Sigmoid colon (tissue), 7 donors: ENCODE measurements around the gene CDH13. TPM values are rescaled to one million over a fixed set of nuclear protein-coding genes. Genes with fewer than 3 reads are reported as not detected.

Experiments used
- DNase-seq: peaks from one replicate; pipeline ENCODE4 v3.0.0-alpha.2; 2019
- H3K27ac ChIP-seq, 4 donors: fragments of 200-600 bp; sonication (generic); one replicate each; pipeline ENCODE4 v1.5.1; 2016 to 2019; ENCODE audit warnings: mild to moderate bottlenecking in 1 of 4
- H3K27me3 ChIP-seq, 3 donors: fragments of 200-600 bp; sonication (generic); one replicate each; pipeline ENCODE4 v1.5.1; 2019; ENCODE audit warnings: mild to moderate bottlenecking in 1 of 3
- H3K36me3 ChIP-seq, 4 donors: fragments of 200-600 bp; sonication (generic); one replicate each; pipeline ENCODE4 v1.5.1; 2016 to 2019
- H3K4me1 ChIP-seq, 4 donors: fragments of 200-600 bp; sonication (generic); one replicate each; pipeline ENCODE4 v1.5.1; 2017 to 2019
- H3K4me3 ChIP-seq, 4 donors: fragments of 200-600 bp; sonication (generic); one replicate each; pipeline ENCODE4 v1.5.1; 2017 to 2019; ENCODE audit warnings: mild to moderate bottlenecking in 2 of 4, moderate library complexity in 1 of 4
- H3K9me3 ChIP-seq, 4 donors: fragments of 200-600 bp in 3 of 4; sonication (generic) in 3 of 4; one replicate each; pipeline versions ENCODE4 v1.5.1 to v1.6.1; 2013 to 2019
- CTCF ChIP-seq, 4 experiments: fragments of 450-650 bp in 3 of 4; fragments of 200-600 bp in 1 of 4; IDR thresholded peaks; one replicate each; pipeline ENCODE4 v1.5.1; 2016 to 2019; ENCODE audit warnings: antibody characterized with exemption in 4 of 4, mild to moderate bottlenecking in 3 of 4, moderate library complexity in 2 of 4
- EP300 ChIP-seq, 4 donors: sonication (generic); formaldehyde crosslinking; IDR thresholded peaks; one replicate each; pipeline ENCODE4 v1.6.1; 2017; ENCODE audit warnings: antibody characterized with exemption in 4 of 4
- POLR2A ChIP-seq, 2 donors: fragments of 450-650 bp; IDR thresholded peaks; one replicate each; pipeline ENCODE4 v1.6.1; 2016; ENCODE audit warnings: antibody characterized with exemption in 2 of 2, mild to moderate bottlenecking in 2 of 2, moderate library complexity in 2 of 2
- POLR2AphosphoS5 ChIP-seq, 4 donors: sonication (generic); formaldehyde crosslinking; IDR thresholded peaks; one replicate each; pipeline ENCODE4 v1.6.1; 2017; ENCODE audit warnings: antibody characterized with exemption in 4 of 4
- WGBS, 2 donors: extraction: QIAGEN DNeasy Blood & Tissue Kit; methylation state at CpG; one replicate each; pipeline ENCODE4 v1.1.7; 2013; 5-methylcytosine and 5-hydroxymethylcytosine counted together
- intact Hi-C: fragments of 100-400 bp; cut with DNase I; formaldehyde crosslinking; loops from one replicate; pipeline ENCODE4 v1.15.1; 2023
- polyA plus RNA-seq, 3 donors: library from polyadenylated mRNA; stranded (reverse); fragments of 200-250 nt; gene quantifications; one replicate each; pipeline ENCODE4 v1.2.3, GENCODE V29; 2013
- total RNA-seq, 4 donors: library from RNA; depleted of rRNA; stranded (reverse); fragments of >200 nt; gene quantifications; one replicate each; pipeline ENCODE4 v1.1.0, GENCODE V29; 2016
- donor health status: healthy with polysubstance abuse.
- donor health status: Bipolar disorder and iron deficiency.
- donor health status: healthy.

Gene CDH13
- total and polyA plus RNA-seq, 7 donors: 0.60 to 17.6 (median 11.8) TPM

DNA sequence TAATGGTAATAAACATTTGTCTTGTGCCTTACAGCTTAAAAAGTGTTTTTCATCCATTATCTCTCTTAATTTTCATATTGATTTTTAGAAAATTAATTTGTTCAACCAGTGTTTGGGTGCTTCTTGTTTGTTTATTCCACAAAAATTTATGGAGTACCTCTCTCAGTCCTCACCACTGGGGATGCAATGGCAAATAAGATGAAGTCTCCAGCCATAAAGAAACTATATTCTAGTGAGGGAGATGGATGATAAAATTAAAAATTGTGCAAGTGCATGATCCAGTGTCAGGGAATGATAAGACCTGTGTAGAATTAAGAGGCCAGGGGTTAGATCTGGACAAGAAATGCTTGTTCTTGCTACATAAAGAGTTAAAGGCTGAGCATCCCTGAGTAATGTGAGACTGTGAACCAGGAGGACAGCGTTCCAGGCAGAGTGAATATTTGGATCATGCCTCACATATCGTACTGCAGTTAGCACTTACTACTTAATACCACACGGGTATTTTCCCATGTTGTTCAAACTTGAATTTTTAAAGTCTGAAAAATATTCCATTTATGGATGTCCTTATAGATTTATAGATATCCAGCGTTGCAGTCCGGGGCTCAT, 645.3 kb downstream of the CDH13 start:
- TF ChIP-seq POLR2A (IDR thresholded peaks at IDR 0.05) (no peak), POLR2AphosphoS5 (IDR thresholded peaks at IDR 0.05) (no peak), EP300 (IDR thresholded peaks at IDR 0.05) (no peak), CTCF (IDR thresholded peaks at IDR 0.05) (no peak)
- H3K4me1 ChIP-seq: no peaks in the 10 kb centered on the region
- H3K36me3 ChIP-seq: no peaks in the 10 kb centered on the region
- 71 to 72% methylated on average over 5 of the region's 5 CpGs for WGBS, 2 donors
- no peaks in the 10 kb centered on the region for H3K9me3 ChIP-seq
- H3K4me3 ChIP-seq: no peak overlapping the region
- H3K27me3 ChIP-seq: no peaks in the 10 kb centered on the region
- intact Hi-C loops: no loop called here
- no peak for DNase-seq
- H3K27ac ChIP-seq: no peak overlapping the region

DNA sequence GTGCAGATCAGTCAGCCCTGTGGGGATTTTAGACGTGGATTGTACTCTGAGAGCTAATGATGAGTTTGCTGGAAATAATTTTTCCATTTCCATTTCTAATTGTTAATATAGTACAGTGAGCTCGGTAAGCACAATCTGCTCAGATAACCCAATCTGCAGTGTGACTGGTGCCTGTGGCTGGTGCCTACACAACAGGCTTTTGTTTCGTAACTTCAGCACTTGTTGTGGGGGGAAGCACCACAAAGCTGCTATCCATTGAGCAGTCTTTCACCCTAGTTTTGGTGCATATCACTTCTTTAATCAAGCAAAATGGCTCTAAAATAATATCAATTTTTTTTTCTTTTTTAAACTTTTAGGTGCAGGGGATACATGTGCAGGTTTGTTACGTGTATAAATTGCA, 646.1 kb downstream of the CDH13 start:
- no peak for DNase-seq
- no peaks in the 10 kb centered on the region for H3K36me3 ChIP-seq
- 77 to 86% methylated on average over 4 of the region's 4 CpGs for WGBS, 2 donors
- no peaks in the 10 kb centered on the region for H3K4me1 ChIP-seq
- H3K27me3 ChIP-seq: no peaks in the 10 kb centered on the region
- intact Hi-C loops: no loop called here
- no peak for TF ChIP-seq EP300 (IDR thresholded peaks at IDR 0.05)
- TF ChIP-seq POLR2AphosphoS5 (IDR thresholded peaks at IDR 0.05): no peak
- no peak for TF ChIP-seq CTCF (IDR thresholded peaks at IDR 0.05)
- no peak for TF ChIP-seq POLR2A (IDR thresholded peaks at IDR 0.05)
- no peak overlapping the region for H3K4me3 ChIP-seq
- no peak overlapping the region for H3K27ac ChIP-seq
- H3K9me3 ChIP-seq: no peaks in the 10 kb centered on the region

GRCh38 chr16:83273504-83274173, 646.9 kb downstream of the CDH13 start:
- Histone ChIP-seq H3K4me1 (no peaks in the 10 kb centered on the region), H3K27me3 (no peaks in the 10 kb centered on the region), H3K4me3 (no peak overlapping the region), H3K36me3 (no peaks in the 10 kb centered on the region), H3K27ac (no peak overlapping the region), H3K9me3 (no peaks in the 10 kb centered on the region)
- DNase-seq: no peak
- TF ChIP-seq POLR2A (IDR thresholded peaks at IDR 0.05): no peak
- no peak for TF ChIP-seq EP300 (IDR thresholded peaks at IDR 0.05)
- TF ChIP-seq CTCF (IDR thresholded peaks at IDR 0.05): no peak
- no peak for TF ChIP-seq POLR2AphosphoS5 (IDR thresholded peaks at IDR 0.05)
- intact Hi-C loops: no loop called here
- 93% methylated on average over 9 of the region's 9 CpGs for WGBS, 2 donors

- WGBS, 2 donors: 68 to 84% methylated on average over 9 of the region's 9 CpGs
- Histone ChIP-seq H3K27ac (no peak overlapping the region), H3K36me3 (no peaks in the 10 kb centered on the region), H3K4me3 (no peak overlapping the region), H3K9me3 (no peaks in the 10 kb centered on the region), H3K4me1 (no peaks in the 10 kb centered on the region), H3K27me3 (no peaks in the 10 kb centered on the region)
- no peak for DNase-seq
- TF ChIP-seq EP300 (IDR thresholded peaks at IDR 0.05) (no peak), POLR2AphosphoS5 (IDR thresholded peaks at IDR 0.05) (no peak), CTCF (IDR thresholded peaks at IDR 0.05) (no peak), POLR2A (IDR thresholded peaks at IDR 0.05) (no peak)
- intact Hi-C loops: no loop called here
Measured at GRCh38 chr16:83279251-83279650, 652.5 kb downstream of the CDH13 start.
